ENCODE data around the gene F10. TPM values are rescaled to one million over a fixed set of nuclear protein-coding genes. Genes with fewer than 3 reads are reported as not detected.
"Not testable (repeated sequence)": the region's sequence is repeated elsewhere in the genome, so short reads cannot be mapped to it uniquely, and the experiment has no call there.

The F10 gene
- total RNA-seq, 1 experiment from 2014 or later = not detected

DNA sequence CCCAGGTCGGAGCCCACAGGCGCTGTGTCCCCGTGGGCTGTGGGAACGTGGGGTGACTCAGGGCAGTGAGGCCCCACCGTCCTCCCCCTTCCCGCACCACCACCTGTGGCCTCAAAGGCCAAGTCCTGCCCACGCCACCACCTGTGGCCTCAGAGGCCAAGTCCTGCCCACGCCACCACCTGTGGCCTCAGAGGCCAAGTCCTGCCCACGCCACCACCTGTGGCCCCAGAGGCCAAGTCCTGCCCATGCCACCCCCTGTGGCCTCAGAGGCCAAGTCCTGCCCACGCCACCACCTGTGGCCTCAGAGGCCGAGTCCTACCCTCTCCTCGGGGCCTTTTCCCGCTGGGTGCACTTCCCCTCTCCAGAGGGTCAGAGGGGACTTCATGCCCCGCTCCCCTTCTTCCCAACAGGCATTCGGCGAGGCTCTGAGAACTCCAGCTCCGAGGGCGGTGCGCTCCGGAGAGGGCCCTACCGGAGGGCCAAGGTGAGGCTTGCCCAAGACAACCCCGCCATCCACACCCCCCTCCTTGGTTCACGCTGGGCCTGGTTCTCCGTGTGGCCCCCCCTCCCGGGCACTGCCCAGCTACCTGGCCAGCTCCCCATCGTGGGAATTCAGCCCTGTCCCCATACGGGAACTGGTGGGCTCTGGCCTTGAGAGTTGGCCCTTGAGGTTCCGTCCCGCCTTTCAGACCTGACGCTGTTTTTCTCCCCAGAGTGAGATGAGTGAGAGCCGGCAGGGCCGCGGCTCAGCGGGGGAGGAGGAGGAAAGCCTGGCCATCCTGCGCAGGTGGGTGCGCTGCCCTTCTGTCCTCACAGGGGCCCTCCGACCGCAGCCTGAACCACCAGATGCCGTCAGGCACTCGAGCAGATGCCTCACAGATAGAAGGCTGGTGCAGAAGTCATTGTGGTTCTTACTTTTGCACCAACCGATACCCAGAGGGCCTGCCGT, 44.4 kb upstream of the F10 start:
- H3K27me3 ChIP-seq (ENCODE audit: insufficient read depth, low read depth) = no peaks in the 10 kb centered on the region
- H3K4me2 ChIP-seq = no peak overlapping the region
- H3K79me2 ChIP-seq (ENCODE audit: low read depth) = no peaks in the 10 kb centered on the region
- intact Hi-C loops (cut with micrococcal nuclease; ENCODE audit: unreplicated experiment) = no loop called here
- no peak overlapping the region for H3K4me3 ChIP-seq
- no peaks in the 10 kb centered on the region for H3K9me3 ChIP-seq (ENCODE audit: insufficient read depth, low read depth)
- H3K27ac ChIP-seq = no peak overlapping the region
- H3K36me3 ChIP-seq (ENCODE audit: low read depth) = no peaks in the 10 kb centered on the region
- ChIA-PET CTCF (no interaction called here), POLR2A (ENCODE audit: unreplicated experiment) (no interaction called here)
- H3K4me1 ChIP-seq (replicated peaks; ENCODE audit: insufficient read depth) = no peaks in the 10 kb centered on the region
- TF ChIP-seq EZH2 (IDR thresholded peaks at IDR 0.05; ENCODE audit: low read depth) = no peak
- TF ChIP-seq, protein P1, sequence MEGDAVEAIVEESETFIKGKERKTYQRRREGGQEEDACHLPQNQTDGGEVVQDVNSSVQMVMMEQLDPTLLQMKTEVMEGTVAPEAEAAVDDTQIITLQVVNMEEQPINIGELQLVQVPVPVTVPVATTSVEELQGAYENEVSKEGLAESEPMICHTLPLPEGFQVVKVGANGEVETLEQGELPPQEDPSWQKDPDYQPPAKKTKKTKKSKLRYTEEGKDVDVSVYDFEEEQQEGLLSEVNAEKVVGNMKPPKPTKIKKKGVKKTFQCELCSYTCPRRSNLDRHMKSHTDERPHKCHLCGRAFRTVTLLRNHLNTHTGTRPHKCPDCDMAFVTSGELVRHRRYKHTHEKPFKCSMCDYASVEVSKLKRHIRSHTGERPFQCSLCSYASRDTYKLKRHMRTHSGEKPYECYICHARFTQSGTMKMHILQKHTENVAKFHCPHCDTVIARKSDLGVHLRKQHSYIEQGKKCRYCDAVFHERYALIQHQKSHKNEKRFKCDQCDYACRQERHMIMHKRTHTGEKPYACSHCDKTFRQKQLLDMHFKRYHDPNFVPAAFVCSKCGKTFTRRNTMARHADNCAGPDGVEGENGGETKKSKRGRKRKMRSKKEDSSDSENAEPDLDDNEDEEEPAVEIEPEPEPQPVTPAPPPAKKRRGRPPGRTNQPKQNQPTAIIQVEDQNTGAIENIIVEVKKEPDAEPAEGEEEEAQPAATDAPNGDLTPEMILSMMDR (conservative IDR thresholded peaks at IDR 0.05) = no peak
- H3F3A ChIP-seq (ENCODE audit: insufficient read depth, low read depth) = no peaks in the 10 kb centered on the region
- no peak for DNase-seq
- no peaks in the 10 kb centered on the region for H3K9me2 ChIP-seq (ENCODE audit: insufficient read depth)
- no TSS peak for BruUV-seq (replicated peaks)
- H4K20me1 ChIP-seq (ENCODE audit: insufficient read depth) = no peaks in the 10 kb centered on the region
- H2AFZ ChIP-seq = no peak overlapping the region

DNA sequence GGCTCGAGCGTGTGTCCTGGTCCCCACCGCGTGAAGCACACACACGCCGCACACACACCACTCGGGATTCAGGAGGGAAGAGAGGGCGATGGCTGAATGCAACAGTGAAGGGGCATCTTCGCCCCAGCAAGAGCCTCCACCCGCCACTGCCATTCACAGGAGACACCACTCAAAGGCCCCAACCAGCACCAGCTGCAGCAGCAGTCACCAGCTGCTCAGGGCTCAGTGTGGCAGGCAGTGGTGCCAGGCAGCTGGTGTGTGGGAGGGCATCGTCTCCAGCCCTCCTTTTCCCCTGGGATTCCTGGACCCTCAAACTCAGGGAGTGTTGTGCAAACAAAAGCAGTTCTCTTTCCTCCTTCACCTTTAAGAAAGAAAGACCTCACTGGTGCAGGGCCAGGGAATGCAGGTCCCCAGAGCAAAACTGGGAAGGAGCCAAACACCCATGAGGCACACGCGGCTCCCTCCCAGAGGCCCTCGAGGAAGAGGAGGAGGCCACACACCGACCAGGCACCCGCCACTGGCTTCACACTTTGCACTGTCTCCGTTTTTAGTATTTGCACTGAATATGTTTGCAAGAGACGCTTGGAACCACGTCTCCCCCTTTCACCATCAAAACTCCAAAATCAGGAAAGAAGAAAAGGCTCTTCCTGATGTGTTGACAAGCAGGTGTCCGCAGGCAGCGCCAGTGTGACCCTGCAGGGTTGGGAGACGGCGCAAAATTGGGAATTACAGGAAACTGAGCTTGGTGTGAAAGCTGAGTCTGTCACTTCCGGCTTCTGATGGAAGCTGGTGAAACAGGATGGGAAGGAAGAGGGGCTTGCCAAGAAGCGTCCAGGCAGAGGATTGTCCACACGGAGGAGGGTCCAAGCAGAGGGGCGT, 43.5 kb upstream of the F10 start:
- Histone ChIP-seq H3K4me3 (no peak overlapping the region), H3K9me2 (ENCODE audit: insufficient read depth) (no peaks in the 10 kb centered on the region), H3K36me3 (ENCODE audit: low read depth) (no peaks in the 10 kb centered on the region), H2AFZ (no peak overlapping the region), H3K9me3 (ENCODE audit: insufficient read depth, low read depth) (no peaks in the 10 kb centered on the region), H4K20me1 (ENCODE audit: insufficient read depth) (no peaks in the 10 kb centered on the region), H3F3A (ENCODE audit: insufficient read depth, low read depth) (no peaks in the 10 kb centered on the region), H3K27ac (no peak overlapping the region), H3K4me1 (replicated peaks; ENCODE audit: insufficient read depth) (no peaks in the 10 kb centered on the region), H3K79me2 (ENCODE audit: low read depth) (no peaks in the 10 kb centered on the region), H3K27me3 (ENCODE audit: insufficient read depth, low read depth) (no peaks in the 10 kb centered on the region), H3K4me2 (no peak overlapping the region)
- intact Hi-C loops (cut with micrococcal nuclease; ENCODE audit: unreplicated experiment) = no loop called here
- CTCF ChIA-PET = no interaction called here
- TF ChIP-seq, protein P1 (conservative IDR thresholded peaks at IDR 0.05) = no peak
- no peak for TF ChIP-seq EZH2 (IDR thresholded peaks at IDR 0.05; ENCODE audit: low read depth)
- POLR2A ChIA-PET (ENCODE audit: unreplicated experiment) = no interaction called here
- DNase-seq = no peak
- no TSS peak for BruUV-seq (replicated peaks)

DNA sequence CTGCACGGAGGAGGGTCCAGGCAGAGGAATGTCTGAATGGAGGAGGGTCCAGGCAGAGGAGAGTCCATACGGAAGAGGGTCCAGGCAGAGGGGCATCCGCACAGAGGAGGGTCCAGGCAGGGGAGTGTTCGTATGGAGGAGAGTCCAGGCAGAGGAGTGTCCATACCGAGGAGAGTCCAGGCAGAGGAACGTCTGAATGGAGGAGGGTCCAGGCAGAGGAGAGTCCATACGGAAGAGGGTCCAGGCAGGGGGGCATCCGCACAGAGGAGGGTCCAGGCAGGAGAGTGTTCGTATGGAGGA, 42.9 kb upstream of the F10 start:
- H3F3A ChIP-seq (ENCODE audit: insufficient read depth, low read depth); H3K9me3 ChIP-seq (ENCODE audit: insufficient read depth, low read depth); H3K4me2 ChIP-seq; POLR2A ChIA-PET (ENCODE audit: unreplicated experiment); H3K36me3 ChIP-seq (ENCODE audit: low read depth); H3K4me3 ChIP-seq; H3K9me2 ChIP-seq (ENCODE audit: insufficient read depth); BruUV-seq (replicated peaks); H2AFZ ChIP-seq; H3K27me3 ChIP-seq (ENCODE audit: insufficient read depth, low read depth); H4K20me1 ChIP-seq (ENCODE audit: insufficient read depth); intact Hi-C loops (cut with micrococcal nuclease; ENCODE audit: unreplicated experiment); CTCF ChIA-PET; H3K27ac ChIP-seq; DNase-seq; H3K79me2 ChIP-seq (ENCODE audit: low read depth); H3K4me1 ChIP-seq (replicated peaks; ENCODE audit: insufficient read depth): not testable (repeated sequence)

Measured in PC-9 (cell line).